Effector CD4-positive, alpha-beta T cell (primary cell): Measurements from ENCODE around the gene ZNF165.
"Not testable (repeated sequence)": the region's sequence is repeated elsewhere in the genome, so short reads cannot be mapped to it uniquely, and the experiment has no call there.

ENCODE experiments used
- DNase-seq: peaks from one replicate; pipeline ENCODE4 v3.0.0-alpha.2; 2020

The ZNF165 gene

DNA sequence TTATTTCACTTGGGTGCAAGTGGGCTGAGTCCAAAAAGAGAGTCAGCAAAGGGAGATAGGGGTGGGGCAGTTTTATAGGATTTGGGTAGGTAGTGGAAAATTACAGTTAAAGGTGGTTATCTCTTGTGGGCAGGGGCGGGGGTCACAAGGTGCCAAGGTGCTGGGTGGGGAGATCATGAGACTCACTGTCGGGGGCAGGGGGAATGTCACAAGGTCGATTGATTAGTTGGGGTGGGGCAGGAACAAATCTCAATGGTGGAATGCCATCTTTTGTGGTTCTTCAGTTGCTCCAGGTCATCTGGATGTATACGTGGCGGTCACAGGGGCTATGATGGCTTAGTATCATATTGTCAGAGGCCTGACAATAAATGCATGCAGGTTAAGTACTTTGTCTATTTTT lies 41.9 kb downstream of the ZNF165 start:
- not testable (repeated sequence) for DNase-seq

DNA sequence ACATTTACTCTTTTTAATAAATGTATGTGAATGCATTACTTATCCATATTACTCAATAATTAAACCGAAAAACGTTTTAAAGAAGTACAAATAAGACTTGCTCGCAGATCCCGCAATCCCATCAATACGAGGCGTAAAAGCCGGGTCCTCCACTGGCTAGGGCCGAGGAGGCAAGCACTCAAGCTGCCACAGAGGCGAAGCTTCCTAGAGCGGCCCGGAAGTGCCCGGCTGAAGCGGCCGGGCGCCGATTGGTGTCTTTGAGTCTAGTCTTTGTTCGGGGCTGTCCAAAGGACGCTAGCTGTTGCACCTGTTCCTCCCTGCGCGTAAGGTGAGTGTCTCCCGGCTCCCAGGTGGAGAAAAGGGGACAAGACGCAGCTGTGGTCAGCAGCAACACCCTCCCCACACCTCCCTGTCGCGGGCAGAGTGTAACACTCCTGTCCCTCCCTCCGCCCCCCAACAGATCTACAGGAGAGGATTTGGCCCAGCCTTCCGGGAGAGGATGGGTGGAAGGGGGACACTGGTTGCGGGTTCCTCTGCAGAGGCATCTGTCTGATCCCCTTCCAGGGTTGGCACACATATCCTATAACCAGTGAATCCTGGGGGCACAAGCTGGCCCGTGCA lies 44.1 kb downstream of the ZNF165 start, which contains the start of gene ZSCAN16:
Gene ZSCAN16 (plus strand): TSS at position 260 of the 621 bp plus-strand sequence. CDS start 835 bp downstream, outside the sequence.
- peak; percentile 65 for DNase-seq

DNA sequence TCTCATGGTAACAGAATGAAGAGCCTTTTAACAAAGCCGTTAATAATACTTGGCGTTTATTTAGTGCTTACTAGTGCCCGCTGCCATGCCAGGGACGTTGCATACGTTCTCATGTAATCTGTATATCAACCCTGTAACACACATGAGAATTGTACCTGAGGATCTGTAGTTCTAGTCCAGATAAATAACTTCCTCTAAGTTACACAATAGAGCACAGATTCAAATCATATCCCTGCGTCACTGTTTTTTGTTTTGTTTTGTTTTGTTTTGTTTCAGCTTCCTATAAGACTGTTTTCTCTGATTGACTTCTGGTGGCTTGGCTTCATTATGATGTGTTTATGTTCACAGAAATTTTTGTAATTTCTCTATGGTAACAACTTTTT lies 44.6 kb downstream of the ZNF165 start:
- no peak for DNase-seq

DNA sequence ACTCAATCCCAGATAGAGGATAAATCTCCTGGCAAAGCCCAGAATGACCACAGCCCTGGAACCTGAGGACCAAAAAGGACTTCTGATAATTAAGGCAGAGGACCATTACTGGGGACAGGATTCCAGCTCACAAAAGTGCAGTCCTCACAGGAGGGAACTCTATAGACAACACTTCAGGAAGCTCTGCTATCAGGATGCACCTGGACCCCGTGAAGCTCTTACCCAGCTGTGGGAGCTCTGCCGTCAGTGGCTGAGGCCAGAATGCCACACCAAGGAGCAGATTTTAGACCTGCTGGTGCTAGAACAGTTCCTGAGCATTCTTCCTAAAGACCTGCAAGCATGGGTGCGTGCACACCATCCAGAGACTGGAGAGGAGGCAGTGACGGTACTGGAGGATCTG lies 45.0 kb downstream of the ZNF165 start:
- DNase-seq: no peak

DNA sequence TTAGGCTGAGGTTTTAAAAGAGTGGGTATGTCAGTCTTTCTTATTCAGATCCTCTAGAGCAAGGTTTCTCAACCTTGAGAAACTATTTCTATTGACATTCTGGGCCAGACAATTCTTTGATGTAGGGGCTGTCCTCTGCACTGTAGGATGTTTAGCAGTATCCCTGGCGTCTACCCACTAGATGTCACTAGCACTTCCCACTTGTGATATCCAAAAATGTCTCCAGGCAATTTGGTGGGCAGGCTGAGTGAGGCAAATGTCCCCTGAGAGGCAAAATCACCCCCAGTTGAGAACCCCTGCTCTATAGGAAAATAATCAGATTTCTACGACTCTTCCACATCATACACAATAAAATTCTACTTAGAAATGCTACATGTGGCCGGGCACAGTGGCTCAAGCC lies 53.6 kb downstream of the ZNF165 start:
- no peak for DNase-seq

DNA sequence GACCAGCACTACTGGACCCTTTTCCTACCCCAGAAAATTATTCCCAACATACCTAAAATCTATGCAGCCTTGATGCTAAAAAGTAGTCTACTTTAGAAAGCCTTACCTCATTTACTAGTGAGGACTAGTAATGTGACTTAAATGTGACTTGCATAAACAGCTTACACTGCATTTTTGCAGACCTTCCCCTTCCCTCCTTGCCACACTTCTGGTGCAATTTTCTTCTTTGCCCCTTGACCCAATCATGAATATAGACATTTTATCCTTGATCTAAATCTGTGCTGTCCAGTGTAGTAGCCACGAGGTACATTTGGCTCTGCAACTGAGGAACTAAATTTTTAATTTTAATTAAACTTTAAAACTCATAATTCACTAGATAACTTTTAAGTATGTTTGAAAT lies 54.3 kb downstream of the ZNF165 start:
- no peak for DNase-seq

DNA sequence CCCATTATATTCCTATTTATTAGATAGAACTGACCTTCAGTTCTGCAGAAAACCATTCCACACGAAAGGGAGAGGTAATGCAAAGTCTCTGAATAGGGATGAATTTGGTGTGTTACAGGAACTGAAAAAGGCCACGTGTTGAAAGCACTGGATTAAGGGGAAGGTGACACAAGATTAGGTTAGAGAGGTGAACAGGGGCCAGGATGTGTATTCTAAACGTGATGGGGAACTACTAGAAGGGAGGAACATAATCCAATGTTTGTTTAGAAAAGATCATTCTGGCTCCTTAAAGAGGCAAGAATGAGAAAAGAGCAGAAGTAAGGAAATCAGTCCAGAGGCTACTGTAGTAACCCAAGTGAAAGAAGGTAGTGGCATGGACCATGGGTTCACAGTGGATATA lies 55.0 kb downstream of the ZNF165 start:
- no peak for DNase-seq

DNA sequence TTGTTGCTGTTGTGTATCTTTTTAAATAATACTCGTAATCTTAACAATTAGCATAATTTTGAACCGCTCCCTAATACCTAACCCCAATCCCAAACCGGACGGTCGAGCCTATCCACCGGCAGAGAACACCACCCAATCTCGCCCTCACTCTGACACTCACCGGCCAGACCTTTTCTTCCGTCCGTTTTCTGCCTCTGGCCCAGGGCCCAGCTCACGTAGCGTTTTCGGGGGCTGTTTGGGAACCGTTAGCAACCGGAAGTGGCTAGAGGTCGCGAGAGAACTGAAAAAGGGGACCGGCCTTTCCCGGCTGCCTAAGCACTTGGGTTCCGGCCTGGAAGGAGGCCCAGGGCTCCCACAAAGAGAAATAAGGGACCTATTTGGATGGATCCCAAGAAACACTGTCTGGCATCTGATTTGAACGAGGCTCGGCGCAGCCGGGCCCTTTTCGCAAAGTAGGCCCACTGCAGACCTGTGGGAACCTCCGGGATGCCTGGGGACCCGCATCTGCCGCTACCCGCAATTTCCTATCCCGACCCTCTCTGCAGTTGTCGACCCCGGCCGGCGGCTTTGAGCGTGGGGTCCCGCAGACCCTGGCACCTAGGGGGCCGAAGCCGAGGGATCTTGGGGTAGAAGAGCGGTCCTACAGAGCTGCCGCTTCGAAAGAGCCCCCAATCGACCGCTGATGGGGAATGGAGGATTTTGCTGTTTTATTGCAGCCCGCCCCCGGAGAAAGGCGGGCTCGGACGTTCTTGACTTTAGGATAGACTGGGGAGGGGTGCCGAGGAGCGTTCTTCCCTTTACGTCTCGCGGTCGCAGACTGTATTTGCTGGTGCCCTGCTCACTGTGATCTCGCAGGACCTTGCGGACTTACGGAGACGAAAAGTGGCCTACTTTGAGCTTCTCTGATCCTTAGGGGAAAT lies 56.5 kb downstream of the ZNF165 start:
- DNase-seq: peak; percentile 54

DNA sequence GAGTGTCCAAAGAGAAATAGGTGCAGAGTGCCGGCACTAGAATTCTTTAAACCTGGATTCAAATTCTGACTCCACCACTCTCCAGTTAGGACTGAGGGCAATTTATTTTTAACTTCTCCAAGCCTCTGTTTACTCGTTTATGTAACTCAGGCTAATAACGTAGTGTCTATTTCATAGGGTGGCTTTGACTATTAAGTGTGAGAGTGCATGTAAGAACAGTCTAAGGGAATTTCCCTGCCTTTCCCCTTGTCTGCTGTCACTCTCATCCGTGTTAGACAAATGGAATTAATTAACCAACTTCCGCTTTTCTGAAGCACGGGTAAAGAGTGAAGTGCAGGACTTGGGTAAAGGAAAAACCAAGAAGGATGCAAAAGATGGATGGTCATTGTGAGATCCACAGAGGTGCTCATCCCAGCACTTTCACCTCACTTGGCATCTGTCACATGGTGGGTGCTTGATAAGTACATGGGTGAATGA lies 57.2 kb downstream of the ZNF165 start:
- DNase-seq: peak; percentile 23
